ENCODE results near the gene EXOC4.
A peak's percentile ranks its signal among the peaks of the same experiment; 100 is the strongest.

GRCh38 chr7:133252858-133253518, at the start of gene EXOC4:
- no peak for TF ChIP-seq EP300 (IDR thresholded peaks at IDR 0.05)
- TF ChIP-seq CTCF (IDR thresholded peaks at IDR 0.05), result no peak
- peak in 1 of 3 donors; percentile 50 for TF ChIP-seq POLR2AphosphoS5 (IDR thresholded peaks at IDR 0.05)
